Choroid plexus epithelial cell (primary cell): ENCODE data around the gene LAPTM5.

ENCODE experiments used
- DNase-seq: peaks from one replicate; pipeline ENCODE4 v3.0.0-alpha.2; 2010; ENCODE audit warnings: low read depth
- H3K4me3 ChIP-seq: 2 replicates; pipeline ENCODE4 v1.5.1; 2011; ENCODE audit warnings: low read depth, mild to moderate bottlenecking, control low read depth, low read length, moderate library complexity
- CTCF ChIP-seq: conservative IDR thresholded peaks from 2 replicates; pipeline ENCODE4 v1.5.1; 2011; ENCODE audit warnings: low read depth, mild to moderate bottlenecking, control low read depth, inconsistent platforms, low read length, moderate library complexity

LAPTM5 gene

GRCh38 chr1:30687886-30688285 lies 69.7 kb downstream of the LAPTM5 start:
- DNase-seq = no peak
- no peak for TF ChIP-seq CTCF
- no peak overlapping the region for H3K4me3 ChIP-seq

GRCh38 chr1:30686236-30686935 lies 71.2 kb downstream of the LAPTM5 start:
- no peak overlapping the region for H3K4me3 ChIP-seq
- no peak for DNase-seq
- no peak for TF ChIP-seq CTCF

GRCh38 chr1:30685796-30686165 lies 71.8 kb downstream of the LAPTM5 start:
- H3K4me3 ChIP-seq = no peak overlapping the region
- DNase-seq = no peak
- TF ChIP-seq CTCF = no peak

GRCh38 chr1:30684881-30685795 lies 72.4 kb downstream of the LAPTM5 start:
- no peak overlapping the region for H3K4me3 ChIP-seq
- DNase-seq = no peak

GRCh38 chr1:30684259-30684658 lies 73.3 kb downstream of the LAPTM5 start:
- H3K4me3 ChIP-seq = no peak overlapping the region
- no peak for TF ChIP-seq CTCF
- DNase-seq = no peak

More at GRCh38 chr1:30684881-30685795, 72.4 kb downstream of the LAPTM5 start:
- no peak for TF ChIP-seq CTCF

GRCh38 chr1:30683699-30684098 lies 73.9 kb downstream of the LAPTM5 start:
- DNase-seq = no peak
- no peak for TF ChIP-seq CTCF
- no peak overlapping the region for H3K4me3 ChIP-seq
